Measurements from ENCODE around the gene GNAL. TPM values are rescaled to one million over a fixed set of nuclear protein-coding genes. Genes with fewer than 3 reads are reported as not detected.

GNAL gene
- total RNA-seq, 1 experiment from 2014 or later = 0.15 TPM

DNA sequence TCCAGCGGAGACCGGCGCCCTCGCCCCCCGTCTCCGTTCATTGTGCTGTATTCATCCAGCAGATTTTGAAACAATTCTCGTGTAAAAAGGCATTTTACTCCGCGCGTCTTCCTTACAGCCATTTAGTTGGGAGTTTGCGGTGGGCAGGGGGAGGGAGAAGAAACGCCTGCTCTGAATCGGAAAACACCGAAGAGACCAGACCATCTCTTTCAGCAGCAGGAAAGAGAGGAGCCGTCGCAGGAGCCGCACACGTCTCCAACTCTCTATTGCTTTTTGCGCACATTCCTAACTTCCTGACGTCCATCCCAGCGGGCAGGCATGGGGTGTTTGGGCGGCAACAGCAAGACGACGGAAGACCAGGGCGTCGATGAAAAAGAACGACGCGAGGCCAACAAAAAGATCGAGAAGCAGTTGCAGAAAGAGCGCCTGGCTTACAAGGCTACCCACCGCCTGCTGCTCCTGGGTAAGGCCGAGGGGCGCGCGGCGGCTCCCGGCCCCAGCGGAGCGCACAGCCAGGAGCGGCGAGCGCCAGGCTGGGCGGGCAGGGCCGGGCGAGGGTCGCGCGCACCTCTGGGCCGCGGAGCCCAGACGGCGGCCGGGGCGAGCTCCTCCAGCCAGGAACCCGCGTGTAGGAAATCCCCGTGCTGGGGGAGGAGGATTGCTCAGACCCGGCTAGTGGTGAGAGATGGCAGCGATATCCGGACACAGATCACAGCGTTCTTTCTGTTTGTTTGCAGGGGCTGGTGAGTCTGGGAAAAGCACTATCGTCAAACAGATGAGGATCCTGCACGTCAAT, 63.2 kb downstream of the GNAL start:
- Histone ChIP-seq H3K27ac (ENCODE audit: low read length) (no peak overlapping the region), H3F3A (ENCODE audit: low read length, unreplicated experiment) (no peaks in the 10 kb centered on the region), H2AFZ (ENCODE audit: low read length) (peak overlapping the region; percentile 2; the same call in 1 of the 2 replicates), H3K79me2 (ENCODE audit: low read length) (no peaks in the 10 kb centered on the region), H3K27me3 (ENCODE audit: low read length) (peaks cover 75% of the 10 kb centered on the region), H3K4me3 (ENCODE audit: low read length) (peak overlapping the region; percentile 41), H3K4me2 (ENCODE audit: low read length) (peak overlapping the region; percentile 52), H3K4me1 (ENCODE audit: insufficient read depth, low read length) (no peaks in the 10 kb centered on the region), H3K9me2 (replicated peaks; ENCODE audit: low read length) (no peaks in the 10 kb centered on the region), H3K36me3 (ENCODE audit: low read depth, low read length) (no peaks in the 10 kb centered on the region), H3K9ac (ENCODE audit: low read length) (no peak overlapping the region), H3K9me3 (ENCODE audit: low read length) (no peaks in the 10 kb centered on the region), H4K20me1 (ENCODE audit: low read length) (no peaks in the 10 kb centered on the region)
- ChIA-PET POLR2A (ENCODE audit: unreplicated experiment) (no interaction called here), CTCF (no interaction called here)
- DNase-seq = peak; percentile 41
- TF ChIP-seq, protein P1, sequence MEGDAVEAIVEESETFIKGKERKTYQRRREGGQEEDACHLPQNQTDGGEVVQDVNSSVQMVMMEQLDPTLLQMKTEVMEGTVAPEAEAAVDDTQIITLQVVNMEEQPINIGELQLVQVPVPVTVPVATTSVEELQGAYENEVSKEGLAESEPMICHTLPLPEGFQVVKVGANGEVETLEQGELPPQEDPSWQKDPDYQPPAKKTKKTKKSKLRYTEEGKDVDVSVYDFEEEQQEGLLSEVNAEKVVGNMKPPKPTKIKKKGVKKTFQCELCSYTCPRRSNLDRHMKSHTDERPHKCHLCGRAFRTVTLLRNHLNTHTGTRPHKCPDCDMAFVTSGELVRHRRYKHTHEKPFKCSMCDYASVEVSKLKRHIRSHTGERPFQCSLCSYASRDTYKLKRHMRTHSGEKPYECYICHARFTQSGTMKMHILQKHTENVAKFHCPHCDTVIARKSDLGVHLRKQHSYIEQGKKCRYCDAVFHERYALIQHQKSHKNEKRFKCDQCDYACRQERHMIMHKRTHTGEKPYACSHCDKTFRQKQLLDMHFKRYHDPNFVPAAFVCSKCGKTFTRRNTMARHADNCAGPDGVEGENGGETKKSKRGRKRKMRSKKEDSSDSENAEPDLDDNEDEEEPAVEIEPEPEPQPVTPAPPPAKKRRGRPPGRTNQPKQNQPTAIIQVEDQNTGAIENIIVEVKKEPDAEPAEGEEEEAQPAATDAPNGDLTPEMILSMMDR (conservative IDR thresholded peaks at IDR 0.05; ENCODE audit: low read depth, low read length) = no peak
- peak; percentile 7 for TF ChIP-seq EZH2 (IDR thresholded peaks at IDR 0.05; ENCODE audit: low read length, unreplicated experiment)
- no peak for TF ChIP-seq EZH2phosphoT487 (IDR thresholded peaks at IDR 0.05; ENCODE audit: borderline replicate concordance, low read length)
- intact Hi-C loops (cut with micrococcal nuclease) = no loop called here
- no TSS peak for BruUV-seq (replicated peaks)
- peak; percentile 68 for ATAC-seq

DNA sequence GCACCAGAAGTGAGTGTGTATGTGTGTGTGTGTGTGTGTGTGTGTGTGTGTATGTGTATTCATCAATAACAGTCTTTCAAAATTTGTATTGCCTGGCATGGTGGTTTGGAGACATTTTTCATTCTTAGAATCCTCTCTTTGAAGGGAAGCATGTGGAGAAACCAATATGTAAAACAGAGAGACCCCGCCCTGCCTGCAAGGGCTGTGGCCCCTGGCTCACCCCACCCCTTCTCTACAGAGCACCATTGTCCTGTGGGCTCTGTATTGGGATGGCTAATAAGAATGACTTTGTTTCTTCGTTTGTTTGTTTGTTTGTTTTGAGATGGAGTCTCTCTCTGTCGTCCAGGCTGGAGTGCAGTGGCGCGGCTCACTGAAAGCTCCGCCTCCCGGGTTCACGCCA, 65.9 kb downstream of the GNAL start:
- Histone ChIP-seq H3K27me3 (ENCODE audit: low read length) (peaks cover 60% of the 10 kb centered on the region), H3F3A (ENCODE audit: low read length, unreplicated experiment) (no peaks in the 10 kb centered on the region), H3K4me1 (ENCODE audit: insufficient read depth, low read length) (no peaks in the 10 kb centered on the region)

More for the DNA sequence above, 65.9 kb downstream of the GNAL start:
- Histone ChIP-seq H4K20me1 (ENCODE audit: low read length) (no peaks in the 10 kb centered on the region), H3K9me3 (ENCODE audit: low read length) (no peaks in the 10 kb centered on the region), H3K4me3 (ENCODE audit: low read length) (no peak overlapping the region), H2AFZ (ENCODE audit: low read length) (no peak overlapping the region), H3K4me2 (ENCODE audit: low read length) (no peak overlapping the region), H3K9ac (ENCODE audit: low read length) (no peak overlapping the region), H3K79me2 (ENCODE audit: low read length) (no peaks in the 10 kb centered on the region), H3K36me3 (ENCODE audit: low read depth, low read length) (no peaks in the 10 kb centered on the region), H3K9me2 (replicated peaks; ENCODE audit: low read length) (no peaks in the 10 kb centered on the region), H3K27ac (ENCODE audit: low read length) (no peak overlapping the region)
- TF ChIP-seq EZH2 (IDR thresholded peaks at IDR 0.05; ENCODE audit: low read length, unreplicated experiment) (no peak), EZH2phosphoT487 (IDR thresholded peaks at IDR 0.05; ENCODE audit: borderline replicate concordance, low read length) (no peak)
- TF ChIP-seq, protein P1 (conservative IDR thresholded peaks at IDR 0.05; ENCODE audit: low read depth, low read length) = no peak
- POLR2A ChIA-PET (ENCODE audit: unreplicated experiment) = no interaction called here
- intact Hi-C loops (cut with micrococcal nuclease) = no loop called here
- BruUV-seq (replicated peaks) = no TSS peak
- ATAC-seq (no peak), DNase-seq (no peak)
- CTCF ChIA-PET = no interaction called here
